Neural cell (in vitro differentiated cells): ENCODE data around the gene SF3B5. TPM values are rescaled to one million over a fixed set of nuclear protein-coding genes. Genes with fewer than 3 reads are reported as not detected.

ENCODE experiments used
- H2AFZ ChIP-seq: fragments of 200-600, 300-800 bp; sonication (generic), shearing (Covaris generic); 2 replicates; pipeline ENCODE4 v1.6.0; 2014; ENCODE audit warnings: low read depth, mild to moderate bottlenecking, antibody characterized with exemption, low read length, moderate library complexity
- H3F3A ChIP-seq: fragments of 200-600 bp; shearing (Covaris generic); 2 replicates; pipeline ENCODE4 v1.6.1; 2016; ENCODE audit warnings: mild to moderate bottlenecking, moderate library complexity, mixed read lengths, antibody characterized with exemption, low read length; ENCODE audit not compliant: insufficient read depth, poor library complexity, severe bottlenecking
- H3K27ac ChIP-seq: fragments of 200-600, 300-800 bp; sonication (generic), shearing (Covaris generic); 2 replicates; pipeline ENCODE4 v1.5.1; 2014; ENCODE audit warnings: mild to moderate bottlenecking, low read length, moderate library complexity
- H3K27me3 ChIP-seq: fragments of 300-800, 200-600 bp; sonication (generic), shearing (Covaris generic); 2 replicates; pipeline ENCODE4 v1.6.0; 2014; ENCODE audit warnings: mild to moderate bottlenecking, low read depth, low read length, moderate library complexity; ENCODE audit not compliant: insufficient read depth
- H3K36me3 ChIP-seq: fragments of 300-800, 200-600 bp; sonication (generic), shearing (Covaris generic); 2 replicates; pipeline ENCODE4 v1.5.1; 2014; ENCODE audit warnings: mild to moderate bottlenecking, antibody characterized with exemption, low read length, moderate library complexity; ENCODE audit not compliant: insufficient read depth
- H3K4me2 ChIP-seq: fragments of 300-800, 200-600 bp; sonication (generic), shearing (Covaris generic); 2 replicates; pipeline ENCODE4 v1.6.0; 2014; ENCODE audit warnings: mild to moderate bottlenecking, low read length
- H3K4me3 ChIP-seq: fragments of 300-800, 200-600 bp; sonication (generic), shearing (Covaris generic); 2 replicates; pipeline ENCODE4 v1.5.1; 2014; ENCODE audit warnings: mild to moderate bottlenecking, low read length, moderate library complexity
- H3K79me2 ChIP-seq: fragments of 200-600 bp; shearing (Covaris generic); replicated peaks from 2 replicates; pipeline ENCODE4 v1.6.0; 2014; ENCODE audit warnings: mild to moderate bottlenecking, low read length, moderate library complexity; ENCODE audit not compliant: insufficient read depth
- H3K9ac ChIP-seq: fragments of 300-800, 200-600 bp; sonication (generic), shearing (Covaris generic); 2 replicates; pipeline ENCODE4 v1.6.1; 2016; ENCODE audit warnings: mild to moderate bottlenecking, low read length, mixed read lengths
- H3K9me2 ChIP-seq: fragments of 200-600 bp; shearing (Covaris generic); 2 replicates; pipeline ENCODE4 v1.6.1; 2016; ENCODE audit warnings: mild to moderate bottlenecking, low read length, mixed read lengths; ENCODE audit not compliant: insufficient read depth
- H3K9me3 ChIP-seq: fragments of 200-600, 300-800 bp; sonication (generic), shearing (Covaris generic); 2 replicates; pipeline ENCODE4 v1.6.1; 2016; ENCODE audit warnings: mild to moderate bottlenecking, mixed run types, low read length, moderate library complexity, mixed read lengths
- H4K20me1 ChIP-seq: fragments of 200-600 bp; shearing (Covaris generic); 2 replicates; pipeline ENCODE4 v1.6.1; 2016; ENCODE audit warnings: mild to moderate bottlenecking, mixed run types; ENCODE audit not compliant: insufficient read depth
- CTCF ChIP-seq: fragments of 450-650 bp; IDR thresholded peaks from 2 replicates; pipeline ENCODE4 v1.5.1; 2014; ENCODE audit warnings: antibody characterized with exemption, mild to moderate bottlenecking, moderate library complexity; ENCODE audit not compliant: poor library complexity, severe bottlenecking
- EP300 ChIP-seq: fragments of 450-650 bp; conservative IDR thresholded peaks from 2 replicates; pipeline ENCODE4 v1.6.1; 2014; ENCODE audit warnings: antibody characterized with exemption, mild to moderate bottlenecking, moderate library complexity; ENCODE audit not compliant: poor library complexity, severe bottlenecking
- MXI1 ChIP-seq: fragments of 450-650 bp; conservative IDR thresholded peaks from 2 replicates; pipeline ENCODE4 v1.6.1; 2014; ENCODE audit warnings: antibody characterized with exemption, mild to moderate bottlenecking; ENCODE audit not compliant: poor library complexity, severe bottlenecking
- POLR2AphosphoS5 ChIP-seq: IDR thresholded peaks from 2 replicates; pipeline ENCODE4 v1.6.1; 2012
- RAD21 ChIP-seq: fragments of 450-650 bp; conservative IDR thresholded peaks from 2 replicates; pipeline ENCODE4 v1.6.1; 2014; ENCODE audit warnings: antibody characterized with exemption, mild to moderate bottlenecking, moderate library complexity
- REST ChIP-seq: IDR thresholded peaks from 2 replicates; pipeline ENCODE4 v1.6.1; 2012; ENCODE audit warnings: borderline replicate concordance
- SMC3 ChIP-seq: fragments of 450-650 bp; conservative IDR thresholded peaks from 2 replicates; pipeline ENCODE4 v1.6.1; 2014; ENCODE audit warnings: antibody characterized with exemption, mild to moderate bottlenecking, moderate library complexity; ENCODE audit not compliant: poor library complexity
- polyA plus RNA-seq: library from polyadenylated mRNA; depleted of rRNA; stranded (reverse); fragments of >200 nt; gene quantifications from 2 replicates; pipeline ENCODE4 v1.2.3, GENCODE V29; 2014

The SF3B5 gene
- polyA plus RNA-seq, 1 donor from 2014 or later, result 246 TPM

- no peak overlapping the region for H3K9ac ChIP-seq
- H4K20me1 ChIP-seq, result no peaks in the 10 kb centered on the region
- no peaks in the 10 kb centered on the region for H3K79me2 ChIP-seq
- no peak overlapping the region for H3K4me2 ChIP-seq
- H3K36me3 ChIP-seq, result no peaks in the 10 kb centered on the region
- H2AFZ ChIP-seq, result no peak overlapping the region
- H3F3A ChIP-seq, result no peaks in the 10 kb centered on the region
- H3K27ac ChIP-seq, result no peak overlapping the region
- H3K27me3 ChIP-seq, result peaks cover 21% of the 10 kb centered on the region
- no peak overlapping the region for H3K4me3 ChIP-seq
- no peaks in the 10 kb centered on the region for H3K9me3 ChIP-seq
- TF ChIP-seq POLR2AphosphoS5 (no peak), REST (no peak), RAD21 (no peak)
- H3K9me2 ChIP-seq, result no peaks in the 10 kb centered on the region
Observed at GRCh38 chr6:144069506-144069905, 25.9 kb downstream of the SF3B5 start.

- Histone ChIP-seq H3K27me3 (peaks cover 28% of the 10 kb centered on the region), H3K36me3 (no peaks in the 10 kb centered on the region), H3K9ac (no peak overlapping the region), H3K27ac (no peak overlapping the region), H3K9me3 (no peaks in the 10 kb centered on the region), H2AFZ (no peak overlapping the region), H3F3A (no peaks in the 10 kb centered on the region), H3K79me2 (no peaks in the 10 kb centered on the region), H3K4me3 (no peak overlapping the region), H3K9me2 (no peaks in the 10 kb centered on the region), H4K20me1 (no peaks in the 10 kb centered on the region), H3K4me2 (no peak overlapping the region)
- TF ChIP-seq MXI1, result no peak
- no peak for TF ChIP-seq EP300
- no peak for TF ChIP-seq POLR2AphosphoS5
- TF ChIP-seq SMC3, result no peak
- no peak for TF ChIP-seq CTCF
- no peak for TF ChIP-seq RAD21
- TF ChIP-seq REST, result no peak
Observed at GRCh38 chr6:144068794-144069193, 26.6 kb downstream of the SF3B5 start.
